GM19467 (cell line): Measurements from ENCODE around the gene CARS2.
A peak's percentile ranks its signal among the peaks of the same experiment; 100 is the strongest.
"Not testable (repeated sequence)": the region's sequence is repeated elsewhere in the genome, so short reads cannot be mapped to it uniquely, and the experiment has no call there.

Source experiments
- ATAC-seq: cut with Tn5 transposase; IDR thresholded peaks from one replicate; pipeline ENCODE4 v1.9.1; 2021; ENCODE audit warnings: mild to moderate bottlenecking, moderate library complexity; ENCODE audit not compliant: unreplicated experiment

CARS2 gene

GRCh38 chr13:110712081-110712848 lies 6.3 kb upstream of the CARS2 start:
- ATAC-seq: peak; percentile 28

DNA sequence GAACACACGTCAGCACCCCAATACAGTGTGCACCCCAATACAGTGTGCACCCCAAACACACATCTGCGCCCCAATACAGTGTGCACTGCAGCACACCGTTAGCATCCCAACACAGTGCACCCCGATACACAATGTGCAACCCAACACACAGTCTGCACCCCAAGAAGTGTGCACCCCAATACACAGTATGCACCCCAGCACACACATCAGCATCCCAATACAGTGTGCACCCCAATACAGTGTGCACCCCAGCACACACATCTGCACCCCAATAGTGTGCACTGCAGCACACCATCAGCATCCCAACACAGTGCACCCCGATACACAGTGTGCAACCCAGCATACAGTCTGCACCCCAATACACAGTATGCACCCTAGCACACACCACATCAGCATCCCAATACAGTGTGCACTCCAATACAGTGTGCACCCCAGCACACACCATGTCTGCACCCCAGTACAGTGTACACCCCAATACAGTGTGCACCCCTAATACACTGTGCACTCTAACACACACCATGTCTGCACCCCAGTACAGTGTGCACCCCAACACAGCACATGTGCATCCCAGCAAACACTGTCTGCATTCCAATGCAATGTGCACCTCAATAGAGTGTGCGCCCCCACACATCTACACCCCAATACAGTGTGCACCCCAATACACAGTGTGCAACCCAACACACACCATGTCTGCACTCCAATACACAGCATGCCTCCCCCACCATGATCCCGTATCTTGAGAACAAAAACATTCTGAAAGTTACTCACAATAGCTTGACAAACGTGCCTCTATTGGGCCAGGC lies 855 bp upstream of the CARS2 start:
- ATAC-seq: no peak

DNA sequence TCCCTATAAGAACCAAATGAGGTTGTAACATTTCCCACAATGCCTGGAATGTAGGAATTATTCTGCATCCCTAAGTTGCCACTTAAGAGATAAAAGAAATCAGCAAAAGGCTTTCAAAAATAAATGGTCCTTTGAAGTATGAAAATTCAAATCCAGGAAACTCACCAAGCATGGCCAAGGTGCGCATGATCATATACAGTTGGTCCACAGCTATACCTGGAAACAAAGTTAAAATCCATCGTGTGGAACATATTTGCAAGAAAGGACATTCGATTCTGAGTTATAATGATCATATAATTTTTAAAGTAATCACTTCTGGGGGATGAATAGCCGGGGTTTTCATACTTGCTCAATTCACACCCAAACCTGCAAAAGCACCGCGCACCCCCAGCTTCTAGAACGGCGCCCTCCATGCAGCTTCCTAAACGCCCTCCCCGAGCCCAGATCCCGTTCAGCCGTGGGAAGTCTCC lies 525 bp downstream of the CARS2 start:
- no peak for ATAC-seq

DNA sequence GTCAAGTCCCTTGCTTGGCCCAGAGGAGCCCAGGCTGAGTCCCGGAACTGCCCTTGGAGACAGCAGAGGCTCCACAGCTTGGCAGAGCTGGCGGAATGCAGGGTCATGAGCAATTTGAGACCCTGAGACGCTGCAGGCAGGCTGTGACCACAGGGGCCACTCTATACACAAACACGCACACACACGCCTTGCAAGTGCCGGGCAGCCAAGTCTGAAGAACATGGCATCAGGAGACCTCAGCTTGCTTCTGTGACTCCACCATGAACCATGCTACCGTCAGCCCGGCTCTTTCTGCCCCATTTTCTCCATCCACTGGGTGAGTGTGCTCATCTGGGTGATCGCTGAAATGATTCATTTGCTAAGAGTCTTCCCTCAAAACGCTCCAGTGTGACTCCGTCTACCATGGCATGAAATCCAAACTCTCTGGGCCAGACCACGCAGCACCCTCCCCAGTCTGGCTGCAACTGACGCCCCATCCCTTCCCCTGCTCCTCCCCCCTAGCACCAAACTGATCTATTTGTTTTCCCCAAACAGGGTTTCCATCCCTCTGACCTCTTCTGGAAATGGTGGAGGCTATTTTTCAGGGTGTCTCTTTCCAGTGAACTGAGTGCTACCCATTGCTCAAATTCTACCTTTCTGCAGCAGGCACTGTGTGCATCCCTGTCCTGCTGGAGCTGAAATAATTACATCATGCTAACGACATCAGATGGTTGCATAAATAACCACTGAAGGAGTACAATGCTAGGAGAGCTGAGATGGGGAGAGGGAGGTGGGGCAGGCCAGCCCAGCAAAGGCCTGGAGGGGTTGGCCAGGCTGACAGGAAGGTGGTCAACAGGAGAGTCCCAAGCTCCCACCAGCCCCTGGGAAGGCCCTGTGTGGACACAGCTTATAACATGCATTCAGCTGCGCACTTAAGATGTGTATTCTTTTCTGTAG lies 3.1 kb downstream of the CARS2 start:
- no peak for ATAC-seq

DNA sequence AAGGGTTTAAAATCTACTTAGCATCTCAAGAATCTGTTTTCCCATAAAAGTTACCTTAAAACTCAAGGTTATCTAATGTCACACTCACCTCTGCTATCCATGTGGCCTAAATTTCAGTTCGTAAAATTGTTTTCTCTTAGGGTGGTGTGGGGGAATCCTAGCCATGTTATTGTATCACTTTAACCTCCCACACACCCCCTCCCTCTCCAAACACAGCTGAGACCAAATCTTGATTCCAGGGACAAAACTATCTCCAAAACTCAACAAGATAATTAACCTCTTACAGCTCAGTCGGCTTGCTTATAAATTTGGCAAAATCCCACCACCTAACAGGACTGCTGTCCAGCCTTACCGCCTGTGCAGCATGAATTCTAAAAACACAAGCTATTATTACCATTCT lies 3.8 kb downstream of the CARS2 start:
- ATAC-seq: no peak

- not testable (repeated sequence) for ATAC-seq
Observed at GRCh38 chr13:110701061-110701460, 4.9 kb downstream of the CARS2 start.

GRCh38 chr13:110700641-110701040 lies 5.3 kb downstream of the CARS2 start:
- no peak for ATAC-seq

DNA sequence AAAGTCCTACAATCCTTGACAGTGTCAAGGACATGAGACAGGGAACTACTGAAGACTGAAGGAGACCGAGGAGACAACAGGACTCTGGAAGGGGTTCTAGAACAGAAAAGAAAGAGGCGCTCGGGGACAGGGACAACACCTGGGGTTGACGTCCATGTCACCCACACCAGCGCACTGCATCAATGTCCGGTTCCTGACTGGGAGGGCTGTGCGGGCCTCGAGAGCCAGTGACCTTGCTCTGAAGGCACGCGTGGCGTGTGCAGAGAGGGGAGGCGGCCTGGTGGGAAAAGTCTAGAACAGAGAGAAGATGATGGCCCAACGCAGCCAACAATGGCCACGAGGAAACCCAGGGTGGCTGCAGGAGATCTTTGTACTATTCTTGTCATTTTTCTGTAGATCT lies 5.7 kb downstream of the CARS2 start:
- no peak for ATAC-seq

- no peak for ATAC-seq
Observed at GRCh38 chr13:110699148-110700145, 6.5 kb downstream of the CARS2 start.

DNA sequence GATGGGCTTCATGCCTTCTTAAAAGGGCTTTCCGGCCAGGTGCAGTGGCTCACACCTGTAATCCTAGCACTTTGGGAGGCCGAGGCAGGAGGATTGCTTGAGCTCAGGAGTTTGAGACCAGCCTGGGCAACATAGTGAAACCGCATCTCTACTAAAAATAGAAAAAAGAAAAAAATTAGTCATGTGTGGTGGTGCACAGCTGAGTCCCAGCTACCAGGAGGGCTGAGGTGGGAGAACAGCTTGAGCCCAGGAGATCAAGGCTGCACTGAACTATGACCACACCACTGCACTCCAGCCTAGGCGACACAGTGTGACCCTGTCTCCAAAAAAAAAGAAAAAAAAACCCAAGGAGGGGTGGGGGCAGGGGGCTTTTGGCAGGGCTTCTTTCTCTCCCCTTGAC lies 7.2 kb downstream of the CARS2 start:
- no peak for ATAC-seq

DNA sequence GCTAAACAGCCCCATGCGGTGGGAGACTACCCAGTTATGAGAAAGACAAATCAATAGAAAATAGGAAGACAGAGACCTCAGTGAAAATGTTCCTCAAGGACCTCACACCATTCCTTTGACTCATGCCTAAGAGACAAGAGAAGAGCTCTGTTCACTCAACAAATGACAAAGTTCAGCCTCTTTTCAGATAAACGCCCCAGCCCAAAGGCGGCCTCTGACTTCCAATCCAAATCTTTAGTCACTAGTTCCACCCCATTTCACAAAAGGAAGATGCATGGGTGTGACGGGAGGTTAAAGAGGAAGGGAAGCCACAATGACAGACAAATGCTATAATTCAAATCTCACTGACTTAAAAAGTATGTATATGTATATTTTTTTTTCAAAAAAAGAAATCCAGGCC lies 8.1 kb downstream of the CARS2 start:
- no peak for ATAC-seq

GRCh38 chr13:110696776-110697175 lies 9.1 kb downstream of the CARS2 start:
- no peak for ATAC-seq

DNA sequence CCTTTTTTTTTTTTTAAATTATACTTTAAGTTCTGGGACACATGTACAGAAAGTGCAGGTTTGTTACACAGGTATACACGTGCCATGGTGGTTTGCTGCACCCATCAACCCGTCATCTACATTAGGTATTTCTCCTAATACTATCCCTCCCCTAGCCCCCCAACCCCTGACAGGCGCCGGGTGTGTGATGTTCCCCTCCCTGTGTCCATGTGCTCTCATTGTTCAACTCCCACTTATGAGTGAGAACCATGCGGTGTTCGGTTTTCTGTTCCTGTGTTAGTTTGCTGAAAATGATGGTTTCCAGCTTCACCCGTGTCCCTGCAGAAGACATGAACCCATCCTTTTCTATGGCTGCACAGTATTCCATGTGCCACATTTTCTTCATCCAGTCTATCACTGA lies 10.1 kb downstream of the CARS2 start:
- not testable (repeated sequence) for ATAC-seq

GRCh38 chr13:110690516-110690915 lies 15.4 kb downstream of the CARS2 start:
- no peak for ATAC-seq

GRCh38 chr13:110689711-110690110 lies 16.2 kb downstream of the CARS2 start:
- no peak for ATAC-seq

GRCh38 chr13:110689041-110689440 lies 16.9 kb downstream of the CARS2 start:
- no peak for ATAC-seq

DNA sequence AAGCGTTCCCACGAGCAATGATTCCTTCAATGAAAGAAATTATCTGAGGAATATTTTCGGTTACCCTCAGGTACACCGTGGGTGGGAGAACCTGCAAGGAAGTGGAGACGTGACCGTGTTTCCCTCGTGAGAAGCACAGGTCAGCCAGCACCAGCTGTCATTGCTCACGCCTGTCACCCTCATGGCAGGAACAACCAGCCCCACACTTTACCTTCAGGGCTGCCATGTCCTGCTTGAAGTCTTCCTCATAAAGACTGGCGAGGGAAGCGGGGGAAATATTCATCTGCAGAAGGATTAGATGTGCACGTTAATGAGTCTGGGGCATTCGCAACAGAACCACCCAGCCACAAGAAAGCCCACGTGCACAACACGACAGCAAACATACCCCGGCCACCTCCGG lies 18.2 kb downstream of the CARS2 start:
- no peak for ATAC-seq

GRCh38 chr13:110685305-110686020 lies 20.5 kb downstream of the CARS2 start:
- no peak for ATAC-seq

DNA sequence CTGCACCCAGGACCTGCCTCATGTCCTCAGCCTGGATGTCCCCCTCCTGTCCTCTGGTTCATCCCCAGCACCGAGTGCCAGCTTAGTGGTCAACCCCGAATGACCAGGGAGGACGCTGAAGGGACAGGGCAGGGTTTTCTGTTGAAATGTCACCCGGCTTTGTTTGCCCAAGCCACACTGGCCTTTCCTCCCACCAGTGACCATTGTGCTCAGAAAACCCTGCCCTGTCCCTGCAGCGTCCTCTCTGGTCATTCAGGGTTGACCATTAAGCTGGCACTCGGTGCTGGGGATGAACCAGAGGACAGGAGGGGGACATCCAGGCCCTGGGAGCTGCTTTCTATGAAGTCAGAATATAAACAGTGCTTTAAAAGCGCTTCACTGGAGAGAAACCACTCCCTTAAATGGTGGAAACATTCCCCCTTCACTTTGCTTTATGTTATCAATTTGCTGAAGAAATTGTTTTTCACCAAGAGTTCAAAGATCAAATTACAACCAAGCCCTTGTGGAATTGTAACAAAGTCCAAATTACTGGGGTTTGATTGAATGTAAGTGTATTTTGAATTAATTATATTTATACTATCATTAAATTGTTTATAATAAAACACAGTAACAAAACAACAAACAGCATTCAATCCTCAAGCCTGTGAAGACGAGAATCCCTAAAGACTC lies 21.4 kb downstream of the CARS2 start:
- no peak for ATAC-seq
